ENCODE results near the gene SOCS3. TPM values are rescaled to one million over a fixed set of nuclear protein-coding genes. Genes with fewer than 3 reads are reported as not detected.

The SOCS3 gene
- total RNA-seq, 8 experiments from 2014 or later: 1.7 to 73.8 (median 8.3) TPM

DNA sequence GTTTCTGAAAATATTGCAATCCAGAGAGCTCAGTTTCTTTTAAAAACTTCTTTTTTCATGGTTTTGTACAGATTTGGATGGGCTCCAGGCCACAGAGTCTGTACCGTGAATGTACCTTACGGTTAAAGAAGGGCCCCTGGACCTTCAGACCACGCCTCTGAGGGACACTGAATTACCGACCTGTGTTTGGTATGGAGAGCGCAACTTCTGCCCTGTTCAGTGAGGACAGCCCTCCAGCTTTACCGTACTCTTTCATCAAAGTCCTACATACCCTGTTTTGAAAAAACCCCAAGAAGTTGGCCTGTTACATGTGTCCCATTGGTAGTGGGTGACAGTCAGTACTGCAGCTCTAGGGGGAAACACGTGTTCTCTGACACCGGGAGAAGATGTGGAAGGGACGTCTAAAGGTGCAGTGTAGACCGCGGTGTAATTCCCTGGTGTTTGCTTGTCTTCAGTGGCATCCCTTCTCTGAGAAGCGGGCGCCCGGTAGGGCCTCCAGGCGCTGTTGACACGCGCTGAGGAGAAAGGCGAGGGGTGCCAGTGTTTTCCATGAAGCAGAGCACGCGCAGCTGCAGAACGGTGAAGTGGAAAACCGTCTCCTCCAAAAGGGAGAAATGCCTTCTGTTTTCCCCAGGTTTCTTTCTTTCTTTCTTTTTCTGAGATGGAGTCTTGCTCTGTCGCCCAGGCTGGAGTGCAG, 24.8 kb upstream of the SOCS3 start:
- no peak for ATAC-seq (replicated peaks in 6 of 8)

DNA sequence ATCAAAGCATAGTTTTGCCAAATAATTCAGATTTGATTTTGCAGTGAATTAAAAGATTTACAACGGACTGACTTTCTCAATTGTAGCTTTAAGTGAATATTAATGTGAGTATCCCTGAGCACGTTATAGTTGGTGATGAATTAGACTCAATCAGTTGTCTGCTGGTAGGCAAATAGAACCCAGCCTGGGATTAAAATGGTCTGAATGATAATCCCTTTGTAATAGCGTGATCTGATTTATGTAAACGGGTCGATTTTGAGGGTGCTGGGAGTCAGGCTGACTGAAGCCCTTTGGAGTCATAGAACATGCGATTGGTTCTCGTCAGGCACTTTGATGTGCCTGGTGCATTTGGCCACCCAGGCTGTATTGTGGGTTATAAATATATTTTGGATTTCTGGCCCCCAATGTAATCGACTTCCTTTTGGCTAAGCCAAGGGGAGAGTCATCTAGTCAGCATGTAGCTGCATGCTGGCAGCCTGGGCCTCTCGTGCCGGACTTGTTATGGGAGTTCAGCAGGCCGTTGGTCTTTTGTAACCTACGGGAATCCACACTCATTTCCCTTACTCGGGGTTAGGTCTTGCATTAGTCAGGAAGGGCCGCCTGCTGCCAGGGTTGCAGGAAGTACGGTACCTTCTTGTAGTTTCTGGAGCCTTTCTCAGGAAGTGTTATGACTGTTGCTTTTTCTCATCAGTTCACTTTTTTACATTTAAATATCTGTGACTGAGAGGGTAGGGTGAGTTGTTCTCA, 24.0 kb upstream of the SOCS3 start:
- in situ Hi-C loops (cut with MboI; ENCODE audit: low pct_unique_long_range_greater_than_20kb in 2 of 9, low sequenced_read_pairs in 9 of 9, unreplicated experiment in 9 of 9): no loop called here
- no peak overlapping the region for H3K27ac ChIP-seq
- no peak overlapping the region for H3K4me3 ChIP-seq
- peak in 2 of 8 experiments; percentile 66 to 73 for ATAC-seq (replicated peaks in 6 of 8)
- 18 to 100% (median 67%) methylated on average over 1 to 15 of the region's 15 CpGs for WGBS, 10 experiments
- H3K4me1 ChIP-seq (replicated peaks in 1 of 2): peaks cover 9 to 12% of the 10 kb centered on the region in 2 donors

More for the DNA sequence above, 24.8 kb upstream of the SOCS3 start:
- 60 to 100% (median 97%) methylated on average over 1 to 9 of the region's 23 CpGs; no CpG with 5 or more reads in 3 of the 10 experiments for WGBS, 10 experiments
- no peak overlapping the region for H3K4me3 ChIP-seq
- no peak overlapping the region for H3K27ac ChIP-seq
- in situ Hi-C loops (cut with MboI; ENCODE audit: low pct_unique_long_range_greater_than_20kb in 2 of 9, low sequenced_read_pairs in 9 of 9, unreplicated experiment in 9 of 9): no loop called here
- peaks cover 8 to 9% of the 10 kb centered on the region in 2 donors for H3K4me1 ChIP-seq (replicated peaks in 1 of 2)

DNA sequence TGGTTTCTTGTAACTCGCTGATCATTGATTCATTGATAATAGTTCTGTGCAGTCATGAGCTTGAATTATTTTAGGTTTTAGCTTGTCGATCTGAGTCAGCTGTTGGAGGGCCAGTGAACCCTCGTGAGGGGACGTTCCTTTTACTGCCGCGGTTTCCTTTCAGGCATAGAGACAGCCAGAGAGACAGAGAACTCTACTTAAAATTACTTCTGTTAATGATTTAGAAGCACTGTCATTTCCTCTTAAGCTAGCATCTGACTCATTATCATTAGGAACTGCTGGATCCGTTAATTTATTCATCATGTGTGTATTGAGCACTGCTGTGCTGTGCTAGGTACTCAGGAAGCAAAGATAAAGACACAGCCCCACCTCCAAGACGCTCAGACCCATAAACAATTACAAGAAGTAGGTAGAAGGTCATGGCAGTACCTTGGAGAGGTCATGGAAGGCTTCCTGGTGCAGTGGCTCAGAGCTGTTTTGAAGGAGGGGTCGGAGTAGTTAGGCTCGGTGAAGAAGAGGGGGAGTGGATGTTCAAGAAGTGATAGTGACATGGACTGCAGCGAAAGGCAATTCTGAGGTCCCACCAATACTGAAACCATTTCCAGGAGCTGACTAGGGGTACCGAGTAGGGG, 21.8 kb upstream of the SOCS3 start:
- Histone ChIP-seq H3K4me1 (replicated peaks in 1 of 2) (peaks cover 12 to 16% of the 10 kb centered on the region in 2 donors), H3K27ac (no peak overlapping the region), H3K4me3 (no peak overlapping the region)
- peak in 3 of 8 experiments; percentile 10 to 17 (median 10) for ATAC-seq (replicated peaks in 6 of 8)
- 14 to 94% (median 48%) methylated on average over 3 to 12 of the region's 12 CpGs; no CpG with 5 or more reads in 1 of the 10 experiments for WGBS, 10 experiments
- in situ Hi-C loops (cut with MboI; ENCODE audit: low pct_unique_long_range_greater_than_20kb in 2 of 9, low sequenced_read_pairs in 9 of 9, unreplicated experiment in 9 of 9): no loop called here

DNA sequence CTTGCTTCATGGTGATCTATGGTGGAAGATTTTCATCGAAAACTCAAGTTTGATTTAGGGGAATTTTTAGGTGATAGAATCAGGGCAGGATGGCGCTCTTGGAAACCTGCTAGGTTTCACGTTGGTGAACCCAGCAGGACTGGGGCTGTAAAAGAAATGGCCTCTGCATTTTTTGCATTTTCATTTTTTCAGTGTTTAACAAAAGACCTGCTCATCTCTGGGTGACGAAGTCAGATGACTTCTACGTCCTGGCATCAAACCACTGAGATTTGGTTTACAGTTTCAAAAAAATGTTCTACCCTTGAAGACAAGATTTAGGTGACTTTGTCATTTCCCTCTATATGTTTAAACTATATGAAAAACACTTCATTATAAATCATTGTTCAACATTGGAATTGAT, 20.5 kb upstream of the SOCS3 start:
- 70 to 100% (median 88%) methylated on average over 2 to 5 of the region's 5 CpGs; no CpG with 5 or more reads in 1 of the 10 experiments for WGBS, 10 experiments
- peaks cover 12 to 16% of the 10 kb centered on the region in 2 donors for H3K4me1 ChIP-seq (replicated peaks in 1 of 2)
- in situ Hi-C loops (cut with MboI; ENCODE audit: low pct_unique_long_range_greater_than_20kb in 2 of 9, low sequenced_read_pairs in 9 of 9, unreplicated experiment in 9 of 9): no loop called here
- H3K27ac ChIP-seq: no peak overlapping the region
- no peak overlapping the region for H3K4me3 ChIP-seq
- ATAC-seq (replicated peaks in 6 of 8): no peak

DNA sequence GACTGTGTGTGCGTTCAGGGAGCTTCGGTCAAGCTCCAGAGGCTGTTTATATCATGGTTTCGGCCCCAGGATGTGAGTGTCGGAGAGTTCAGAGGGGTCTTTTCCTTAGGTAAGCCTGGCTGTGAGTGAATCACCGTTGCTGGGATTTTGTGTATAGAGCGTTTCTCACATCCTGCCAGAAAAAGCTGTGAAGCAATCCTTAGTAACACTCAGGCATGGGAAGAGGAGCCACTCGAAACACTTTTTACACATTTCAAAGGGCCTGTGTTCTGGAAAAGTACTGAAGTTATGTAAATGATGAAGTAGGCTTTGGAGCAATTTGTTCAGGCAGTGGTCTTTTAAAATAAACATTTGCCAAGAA, 19.2 kb upstream of the SOCS3 start:
- Histone ChIP-seq H3K27ac (peak overlapping the region; percentile 70 to 88), H3K4me3 (peak overlapping the region; percentile 75 to 99 (median 94)), H3K4me1 (replicated peaks in 1 of 2) (peaks cover 20 to 21% of the 10 kb centered on the region in 2 donors)
- in situ Hi-C loops (cut with MboI; ENCODE audit: low pct_unique_long_range_greater_than_20kb in 2 of 9, low sequenced_read_pairs in 9 of 9, unreplicated experiment in 9 of 9): no loop called here
- WGBS, 10 experiments: 0 to 21% (median 6%) methylated on average over 1 to 5 of the region's 7 CpGs
- peak in 2 of 8 experiments; percentile 5 to 13 for ATAC-seq (replicated peaks in 6 of 8)

DNA sequence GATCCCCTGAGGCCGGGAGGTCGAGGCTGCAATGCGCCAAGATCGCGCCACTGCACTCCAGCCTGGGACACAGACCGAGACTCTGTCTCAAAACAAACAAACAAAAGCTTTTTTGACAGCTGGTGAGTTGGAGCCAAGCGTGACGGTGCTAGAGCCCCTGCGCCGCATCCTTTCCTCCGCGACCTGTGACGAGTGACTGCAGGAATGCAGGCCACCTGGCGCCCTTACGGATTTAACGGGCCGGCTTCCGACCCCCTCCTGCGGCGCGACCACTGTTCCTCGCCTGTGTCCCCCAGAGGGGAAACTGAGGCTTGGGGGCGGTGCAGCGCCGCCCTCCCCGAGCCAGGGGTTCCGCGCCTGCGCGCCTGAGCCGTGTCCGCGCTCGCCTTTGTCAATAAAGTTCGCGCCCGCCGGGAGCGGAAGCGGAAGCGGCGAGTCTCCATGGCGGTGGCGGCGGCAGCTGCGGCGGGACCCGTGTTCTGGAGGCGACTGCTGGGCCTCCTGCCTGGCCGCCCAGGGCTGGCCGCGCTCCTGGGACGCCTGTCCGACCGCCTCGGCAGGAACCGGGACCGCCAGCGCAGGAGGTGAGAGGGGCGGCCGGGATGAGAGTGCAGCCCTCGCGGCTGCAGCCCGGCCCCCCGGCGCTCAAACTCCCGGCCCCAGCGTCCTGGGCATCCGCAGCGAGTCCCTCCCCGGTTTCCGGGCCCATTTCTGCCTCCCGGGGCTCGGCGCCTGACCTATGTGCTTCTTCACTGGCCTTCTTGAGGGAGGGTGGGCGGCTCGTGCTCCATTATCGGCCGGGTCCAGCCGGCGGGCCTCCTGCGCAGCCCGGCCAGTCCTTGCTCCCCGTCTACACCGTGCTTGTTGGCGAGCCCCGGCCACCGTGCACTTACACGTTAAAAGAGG, 18.6 kb upstream of the SOCS3 start, which contains the start of gene PGS1:
Gene PGS1, plus strand, starts transcription at position 425 of the 906 bp plus-strand sequence. Its CDS starts 17 bp downstream, at position 442.
- H3K4me1 ChIP-seq (replicated peaks in 1 of 2): peaks cover 20 to 21% of the 10 kb centered on the region in 2 donors
- WGBS, 10 experiments: 0 to 19% (median 2%) methylated on average over 1 to 16 of the region's 89 CpGs; no CpG with 5 or more reads in 2 of the 10 experiments
- H3K4me3 ChIP-seq: peak within 1 kb of the TSS; percentile 75 to 99 (median 94)
- peak; percentile 39 to 88 (median 85) for ATAC-seq (replicated peaks in 6 of 8)
- H3K27ac ChIP-seq: peak within 1 kb of the TSS; percentile 70 to 88
- in situ Hi-C loops (cut with MboI; ENCODE audit: low pct_unique_long_range_greater_than_20kb in 2 of 9, low sequenced_read_pairs in 9 of 9, unreplicated experiment in 9 of 9): no loop called here

DNA sequence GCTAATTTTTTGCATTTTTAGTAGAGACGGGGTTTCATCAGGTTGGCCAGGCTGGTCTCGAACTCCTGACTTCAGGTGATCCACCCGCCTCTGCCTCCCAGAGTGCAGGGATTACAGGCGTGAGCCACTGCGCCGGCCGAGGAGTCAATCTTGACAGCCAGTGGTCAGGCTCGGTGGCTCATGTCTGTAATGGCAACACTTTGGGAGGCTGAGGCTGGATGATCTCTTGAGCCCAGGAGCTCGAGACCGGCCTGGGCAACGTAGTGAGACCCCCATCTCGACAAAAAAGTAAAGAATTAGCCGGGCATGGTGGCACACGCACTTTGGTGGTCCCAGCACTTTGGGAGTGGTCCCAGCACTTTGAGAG, 18.0 kb upstream of the SOCS3 start:
- Histone ChIP-seq H3K27ac (no peak overlapping the region), H3K4me1 (replicated peaks in 1 of 2) (peaks cover 20 to 21% of the 10 kb centered on the region in 2 donors), H3K4me3 (peak overlapping the region; percentile 75 to 99 (median 94))
- ATAC-seq (replicated peaks in 6 of 8): no peak
- WGBS, 10 experiments: 32 to 75% methylated on average over 5 to 6 of the region's 14 CpGs; no CpG with 5 or more reads in 8 of the 10 experiments
- in situ Hi-C loops (cut with MboI; ENCODE audit: low pct_unique_long_range_greater_than_20kb in 2 of 9, low sequenced_read_pairs in 9 of 9, unreplicated experiment in 9 of 9): no loop called here

DNA sequence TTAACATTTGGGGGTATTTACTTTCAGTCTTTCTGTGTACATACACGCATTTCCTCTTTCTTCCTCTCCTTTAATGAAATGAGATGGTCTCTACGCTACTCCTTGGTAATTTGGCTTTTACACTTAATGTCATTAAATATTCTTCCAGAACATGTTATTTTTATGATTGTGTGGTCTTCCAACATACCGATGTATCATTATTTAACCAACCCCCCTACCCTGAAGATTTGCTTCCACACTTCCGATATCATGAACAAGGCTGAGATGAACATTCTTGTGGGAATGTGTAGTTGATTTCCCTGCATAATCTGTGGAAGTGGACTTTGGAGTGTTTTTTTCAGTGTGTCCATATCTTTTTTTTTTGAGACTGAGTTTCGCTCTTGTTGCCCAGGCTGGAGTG, 16.3 kb upstream of the SOCS3 start:
- in situ Hi-C loops (cut with MboI; ENCODE audit: low pct_unique_long_range_greater_than_20kb in 2 of 9, low sequenced_read_pairs in 9 of 9, unreplicated experiment in 9 of 9): no loop called here
- 13 to 100% (median 91%) methylated on average over 1 to 5 of the region's 5 CpGs for WGBS, 10 experiments
- no peak for ATAC-seq (replicated peaks in 6 of 8)
- Histone ChIP-seq H3K4me1 (replicated peaks in 1 of 2) (peaks cover 20 to 21% of the 10 kb centered on the region in 2 donors), H3K27ac (no peak overlapping the region), H3K4me3 (no peak overlapping the region)

DNA sequence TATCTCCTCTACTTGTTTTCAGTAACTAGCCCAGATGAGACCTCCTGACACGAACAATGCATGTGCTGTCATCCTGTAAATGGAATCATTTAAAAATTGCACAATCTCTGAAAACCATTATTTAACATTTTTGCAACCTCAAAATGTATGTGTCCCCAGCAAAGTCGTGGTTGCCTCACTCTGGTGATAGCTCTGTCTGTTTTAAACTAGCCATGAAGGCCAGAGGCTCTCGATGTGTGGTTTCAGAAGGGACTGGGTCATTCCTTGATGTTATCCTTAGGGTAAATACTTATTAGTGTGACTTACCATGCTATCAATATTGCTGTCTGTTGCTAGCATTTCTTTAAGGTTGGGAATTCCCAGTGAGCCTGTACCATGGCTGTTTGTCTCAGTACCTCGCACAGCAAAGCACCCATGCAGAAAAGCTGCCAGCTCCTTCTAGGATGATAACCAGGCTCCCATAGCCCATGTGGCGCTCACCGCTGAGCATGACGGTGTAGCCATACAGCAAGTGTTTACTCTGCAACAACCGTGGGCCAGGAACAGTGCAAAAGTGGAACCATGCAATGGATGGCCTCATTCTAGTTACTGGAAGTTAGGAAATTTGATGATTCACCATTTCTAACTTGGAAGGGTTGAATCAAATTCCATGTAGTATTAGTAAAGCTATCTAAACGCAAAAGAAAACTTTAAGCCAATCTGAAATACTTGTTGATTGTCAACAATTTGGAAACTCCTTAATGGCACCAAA, 15.7 kb upstream of the SOCS3 start:
- H3K27ac ChIP-seq: no peak overlapping the region
- WGBS, 10 experiments: 6 to 100% (median 83%) methylated on average over 1 to 9 of the region's 9 CpGs
- H3K4me3 ChIP-seq: no peak overlapping the region
- peak in 2 of 8 experiments; percentile 38 to 51 for ATAC-seq (replicated peaks in 6 of 8)
- in situ Hi-C loops (cut with MboI; ENCODE audit: low pct_unique_long_range_greater_than_20kb in 2 of 9, low sequenced_read_pairs in 9 of 9, unreplicated experiment in 9 of 9): no loop called here
- peaks cover 20 to 21% of the 10 kb centered on the region in 2 donors for H3K4me1 ChIP-seq (replicated peaks in 1 of 2)

DNA sequence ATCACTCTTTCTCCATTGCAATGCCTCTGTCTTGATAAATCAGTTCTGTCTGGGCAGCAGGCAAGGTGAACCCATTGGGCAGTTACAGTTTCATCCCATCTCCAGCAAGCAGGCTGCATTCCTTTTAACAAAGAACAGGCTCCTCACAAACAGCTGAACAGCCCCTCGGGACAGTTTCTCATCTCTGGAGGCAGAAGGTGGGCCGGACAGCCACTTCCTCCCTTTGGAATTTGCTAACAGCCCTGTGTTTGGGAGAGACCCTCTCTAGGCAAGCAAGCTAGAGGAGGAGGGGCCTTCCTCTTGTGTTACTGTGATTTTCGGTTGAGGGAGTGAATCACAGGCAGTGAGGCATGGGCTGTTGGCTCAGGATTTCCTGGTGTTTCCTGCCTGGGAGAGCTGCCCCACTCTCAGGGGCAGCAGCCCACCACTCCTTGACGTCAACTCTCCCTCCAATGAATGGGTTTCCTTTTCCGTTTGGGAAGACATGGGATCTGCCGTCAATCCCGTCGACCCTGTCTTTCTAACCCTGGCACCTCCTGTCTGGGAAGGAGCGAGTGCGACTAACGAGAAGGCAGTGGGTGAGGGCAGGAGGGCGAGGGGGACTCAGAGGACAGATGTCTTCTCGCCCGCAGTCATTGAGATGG, 14.9 kb upstream of the SOCS3 start:
- ATAC-seq (replicated peaks in 6 of 8): no peak
- no peak overlapping the region for H3K4me3 ChIP-seq
- WGBS, 10 experiments: 6 to 63% (median 26%) methylated on average over 2 to 11 of the region's 14 CpGs; no CpG with 5 or more reads in 5 of the 10 experiments
- peaks cover 19 to 24% of the 10 kb centered on the region in 2 donors for H3K4me1 ChIP-seq (replicated peaks in 1 of 2)
- in situ Hi-C loops (cut with MboI; ENCODE audit: low pct_unique_long_range_greater_than_20kb in 2 of 9, low sequenced_read_pairs in 9 of 9, unreplicated experiment in 9 of 9): no loop called here
- no peak overlapping the region for H3K27ac ChIP-seq

DNA sequence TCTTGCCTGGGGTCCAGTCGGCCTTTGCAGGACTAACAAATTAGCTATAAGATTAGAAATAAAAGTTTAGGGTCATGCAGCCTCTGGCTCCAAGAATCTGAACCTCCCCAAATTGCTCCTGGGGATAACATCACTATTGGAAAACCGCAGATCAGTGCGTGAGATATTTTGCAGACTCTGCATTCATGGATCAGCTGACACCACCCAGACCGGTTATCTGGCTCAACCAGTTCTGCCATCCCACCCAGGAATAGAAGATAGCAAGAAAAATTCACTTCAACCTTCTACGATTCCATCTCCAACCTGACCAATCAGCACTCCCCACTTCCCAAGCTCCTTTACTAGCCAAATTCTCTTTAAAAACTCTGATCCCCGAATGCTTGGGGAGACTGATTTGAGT, 14.3 kb upstream of the SOCS3 start:
- in situ Hi-C loops (cut with MboI; ENCODE audit: low pct_unique_long_range_greater_than_20kb in 2 of 9, low sequenced_read_pairs in 9 of 9, unreplicated experiment in 9 of 9): no loop called here
- Histone ChIP-seq H3K4me1 (replicated peaks in 1 of 2) (peaks cover 13 to 23% of the 10 kb centered on the region in 2 donors), H3K4me3 (no peak overlapping the region), H3K27ac (no peak overlapping the region)
- 54 to 100% (median 62%) methylated on average over 1 to 5 of the region's 6 CpGs; no CpG with 5 or more reads in 3 of the 10 experiments for WGBS, 10 experiments
- ATAC-seq (replicated peaks in 6 of 8): no peak

Measured in motor neuron (in vitro differentiated cells).